HG03139 (cell line): ENCODE results near the gene AP4S1.
"Not testable (repeated sequence)": the region's sequence is repeated elsewhere in the genome, so short reads cannot be mapped to it uniquely, and the experiment has no call there.

Source experiments
- ATAC-seq: cut with Tn5 transposase; IDR thresholded peaks from one replicate; pipeline ENCODE4 v1.9.1; 2021; ENCODE audit not compliant: unreplicated experiment

Gene AP4S1

GRCh38 chr14:31083781-31084180 lies 58.3 kb downstream of the AP4S1 start:
- ATAC-seq, result no peak

- peak; percentile 88 for ATAC-seq
Measured at GRCh38 chr14:31084385-31084784, 58.9 kb downstream of the AP4S1 start.

- ATAC-seq, result no peak
Measured at GRCh38 chr14:31085027-31085426, 59.6 kb downstream of the AP4S1 start.

- ATAC-seq, result not testable (repeated sequence)
Measured at GRCh38 chr14:31086466-31086865, 61.0 kb downstream of the AP4S1 start.

GRCh38 chr14:31090883-31091764 lies 65.7 kb downstream of the AP4S1 start:
- ATAC-seq, result no peak

GRCh38 chr14:31092160-31092708 lies 66.8 kb downstream of the AP4S1 start:
- ATAC-seq, result no peak

GRCh38 chr14:31093884-31094839 lies 68.7 kb downstream of the AP4S1 start:
- not testable (repeated sequence) for ATAC-seq

- ATAC-seq, result not testable (repeated sequence)
Measured at GRCh38 chr14:31095817-31096216, 70.4 kb downstream of the AP4S1 start.

- no peak for ATAC-seq
Measured at GRCh38 chr14:31096255-31096654, 70.8 kb downstream of the AP4S1 start.

GRCh38 chr14:31097081-31097480 lies 71.6 kb downstream of the AP4S1 start:
- ATAC-seq, result no peak

- ATAC-seq, result no peak
Measured at GRCh38 chr14:31106768-31107167, 81.3 kb downstream of the AP4S1 start.

- no peak for ATAC-seq
Measured at GRCh38 chr14:31109257-31109656, 83.8 kb downstream of the AP4S1 start.

GRCh38 chr14:31110872-31111271 lies 85.4 kb downstream of the AP4S1 start:
- no peak for ATAC-seq

GRCh38 chr14:31113794-31114193 lies 88.3 kb downstream of the AP4S1 start:
- ATAC-seq, result no peak

- no peak for ATAC-seq
Measured at GRCh38 chr14:31118892-31119291, 93.4 kb downstream of the AP4S1 start.

- no peak for ATAC-seq
Measured at GRCh38 chr14:31122098-31122611, 96.7 kb downstream of the AP4S1 start.

GRCh38 chr14:31122921-31123320 lies 97.5 kb downstream of the AP4S1 start:
- no peak for ATAC-seq

GRCh38 chr14:31124197-31124596 lies 98.7 kb downstream of the AP4S1 start:
- ATAC-seq, result no peak

- ATAC-seq, result no peak
Measured at GRCh38 chr14:31125231-31125630, 99.8 kb downstream of the AP4S1 start.

- no peak for ATAC-seq
Measured at GRCh38 chr14:31126680-31127079, 101.2 kb downstream of the AP4S1 start.

GRCh38 chr14:31127690-31128089 lies 102.2 kb downstream of the AP4S1 start:
- ATAC-seq, result peak; percentile 63
